Osteoblast (primary cell): Measurements from ENCODE around the gene USP34. TPM values are rescaled to one million over a fixed set of nuclear protein-coding genes. Genes with fewer than 3 reads are reported as not detected.

ENCODE experiments used
- DNase-seq: peaks from one replicate; pipeline ENCODE4 v3.0.0; 2011; ENCODE audit warnings: low spot score, mixed read lengths; ENCODE audit not compliant: insufficient read length; ENCODE audit errors: missing footprints
- H2AFZ ChIP-seq: 2 replicates; pipeline ENCODE4 v1.6.0; 2011; ENCODE audit warnings: mild to moderate bottlenecking, low read length
- H3K27ac ChIP-seq: 2 replicates; pipeline ENCODE4 v1.5.1; 2011; ENCODE audit warnings: mild to moderate bottlenecking, low read depth, low read length, moderate library complexity
- H3K27me3 ChIP-seq: 2 replicates; pipeline ENCODE4 v1.6.0; 2012; ENCODE audit warnings: mild to moderate bottlenecking, control low read depth, inconsistent platforms, low read length, moderate library complexity; ENCODE audit not compliant: insufficient read depth
- H3K36me3 ChIP-seq: 2 replicates; pipeline ENCODE4 v1.5.1; 2011; ENCODE audit warnings: mild to moderate bottlenecking, low read length, control low read depth, moderate library complexity; ENCODE audit not compliant: insufficient read depth
- H3K4me1 ChIP-seq: 2 replicates; pipeline ENCODE4 v1.5.1; 2011; ENCODE audit warnings: mild to moderate bottlenecking, low read length, control low read depth, moderate library complexity; ENCODE audit not compliant: insufficient read depth
- H3K4me2 ChIP-seq: 2 replicates; pipeline ENCODE4 v1.6.0; 2011; ENCODE audit warnings: mild to moderate bottlenecking, low read length; ENCODE audit not compliant: insufficient read depth
- H3K4me3 ChIP-seq: fragments of 200-600 bp; sonication (generic); 3 replicates; pipeline ENCODE4 v1.5.1; 2012; ENCODE audit warnings: mild to moderate bottlenecking, low read length, inconsistent platforms; ENCODE audit not compliant: insufficient read depth
- H3K79me2 ChIP-seq: 2 replicates; pipeline ENCODE4 v1.6.0; 2012; ENCODE audit warnings: mild to moderate bottlenecking, low read length, control low read depth, inconsistent platforms; ENCODE audit not compliant: insufficient read depth
- H3K9me3 ChIP-seq: 2 replicates; pipeline ENCODE4 v1.5.1; 2011; ENCODE audit warnings: low read depth, low read length, control low read depth
- H4K20me1 ChIP-seq: 2 replicates; pipeline ENCODE4 v1.6.0; 2012; ENCODE audit warnings: mild to moderate bottlenecking, low read length, control low read depth; ENCODE audit not compliant: insufficient read depth
- total RNA-seq: library from RNA; depleted of rRNA; stranded (reverse); fragments of >200 nt; gene quantifications from 2 replicates; pipeline ENCODE4 v1.2.3, GENCODE V29; 2012
- TF ChIP-seq, protein P1 (sequence below): IDR thresholded peaks from 2 replicates; pipeline ENCODE4 v1.5.1; 2011; ENCODE audit warnings: mild to moderate bottlenecking, low read depth, low read length, moderate library complexity; ENCODE audit errors: extremely low read depth

Gene USP34
- total RNA-seq, 1 donor = 152 TPM

DNA sequence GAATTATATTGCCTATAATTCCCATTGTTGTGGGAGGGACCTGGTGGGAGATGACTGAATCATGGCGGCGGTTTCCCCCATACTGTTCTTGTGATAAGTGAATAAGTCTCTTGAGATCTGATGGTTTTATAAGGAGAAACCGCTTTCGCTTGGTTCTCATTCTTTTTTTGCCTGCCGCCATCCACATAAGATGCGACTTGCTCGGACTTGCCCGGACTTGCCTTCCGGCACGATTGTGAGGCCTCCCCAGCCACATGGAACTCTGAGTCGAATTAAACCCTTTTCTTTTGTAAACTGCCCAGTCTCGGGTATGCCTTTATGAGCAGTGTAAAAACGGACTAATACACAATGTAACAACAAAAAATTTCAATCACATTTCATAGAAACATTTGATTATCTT lies 193.1 kb downstream of the USP34 start:
- Histone ChIP-seq H3K79me2 (no peaks in the 10 kb centered on the region), H3K4me1 (peaks cover 9% of the 10 kb centered on the region), H3K36me3 (peaks cover 36% of the 10 kb centered on the region), H3K27me3 (no peaks in the 10 kb centered on the region), H2AFZ (no peak overlapping the region), H3K4me3 (no peak overlapping the region), H3K9me3 (no peaks in the 10 kb centered on the region), H3K4me2 (no peak overlapping the region), H4K20me1 (no peaks in the 10 kb centered on the region), H3K27ac (no peak overlapping the region)
- DNase-seq = no peak
- TF ChIP-seq, protein P1, sequence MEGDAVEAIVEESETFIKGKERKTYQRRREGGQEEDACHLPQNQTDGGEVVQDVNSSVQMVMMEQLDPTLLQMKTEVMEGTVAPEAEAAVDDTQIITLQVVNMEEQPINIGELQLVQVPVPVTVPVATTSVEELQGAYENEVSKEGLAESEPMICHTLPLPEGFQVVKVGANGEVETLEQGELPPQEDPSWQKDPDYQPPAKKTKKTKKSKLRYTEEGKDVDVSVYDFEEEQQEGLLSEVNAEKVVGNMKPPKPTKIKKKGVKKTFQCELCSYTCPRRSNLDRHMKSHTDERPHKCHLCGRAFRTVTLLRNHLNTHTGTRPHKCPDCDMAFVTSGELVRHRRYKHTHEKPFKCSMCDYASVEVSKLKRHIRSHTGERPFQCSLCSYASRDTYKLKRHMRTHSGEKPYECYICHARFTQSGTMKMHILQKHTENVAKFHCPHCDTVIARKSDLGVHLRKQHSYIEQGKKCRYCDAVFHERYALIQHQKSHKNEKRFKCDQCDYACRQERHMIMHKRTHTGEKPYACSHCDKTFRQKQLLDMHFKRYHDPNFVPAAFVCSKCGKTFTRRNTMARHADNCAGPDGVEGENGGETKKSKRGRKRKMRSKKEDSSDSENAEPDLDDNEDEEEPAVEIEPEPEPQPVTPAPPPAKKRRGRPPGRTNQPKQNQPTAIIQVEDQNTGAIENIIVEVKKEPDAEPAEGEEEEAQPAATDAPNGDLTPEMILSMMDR = no peak

DNA sequence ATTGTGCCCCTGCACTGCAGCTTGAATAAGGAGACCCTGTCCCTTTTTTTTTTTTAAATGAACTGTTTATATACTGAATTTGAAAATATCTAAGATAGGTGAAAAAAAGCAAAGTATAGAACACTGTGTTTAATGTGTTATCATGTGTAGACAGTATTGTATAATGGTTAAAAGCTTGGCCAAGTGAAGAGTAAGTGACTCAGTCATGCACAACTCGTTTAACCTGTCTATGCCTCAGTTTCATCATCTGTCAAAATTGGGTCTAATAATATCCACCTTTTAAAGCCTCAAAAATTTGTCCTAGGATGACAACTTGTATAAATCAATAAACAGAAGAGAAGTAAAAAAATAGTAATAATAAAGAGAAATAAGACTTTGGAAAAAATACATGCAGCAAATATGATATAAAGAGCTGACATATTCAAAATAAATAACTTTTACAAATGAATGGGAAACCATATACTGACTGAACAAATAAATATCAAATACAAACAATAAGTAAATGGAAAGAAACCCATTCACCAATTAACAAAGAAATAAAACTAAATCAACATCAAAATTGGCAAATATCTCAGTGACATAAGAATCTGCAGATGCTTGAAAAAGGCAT lies 195.2 kb downstream of the USP34 start:
- no peaks in the 10 kb centered on the region for H4K20me1 ChIP-seq
- H3K4me1 ChIP-seq = peaks cover 12% of the 10 kb centered on the region
- no peak overlapping the region for H2AFZ ChIP-seq
- TF ChIP-seq, protein P1 = no peak
- no peak overlapping the region for H3K4me3 ChIP-seq
- H3K4me2 ChIP-seq = no peak overlapping the region
- peaks cover 22% of the 10 kb centered on the region for H3K36me3 ChIP-seq
- H3K9me3 ChIP-seq = no peaks in the 10 kb centered on the region
- no peaks in the 10 kb centered on the region for H3K27me3 ChIP-seq
- no peak for DNase-seq
- no peaks in the 10 kb centered on the region for H3K79me2 ChIP-seq
- H3K27ac ChIP-seq = no peak overlapping the region

DNA sequence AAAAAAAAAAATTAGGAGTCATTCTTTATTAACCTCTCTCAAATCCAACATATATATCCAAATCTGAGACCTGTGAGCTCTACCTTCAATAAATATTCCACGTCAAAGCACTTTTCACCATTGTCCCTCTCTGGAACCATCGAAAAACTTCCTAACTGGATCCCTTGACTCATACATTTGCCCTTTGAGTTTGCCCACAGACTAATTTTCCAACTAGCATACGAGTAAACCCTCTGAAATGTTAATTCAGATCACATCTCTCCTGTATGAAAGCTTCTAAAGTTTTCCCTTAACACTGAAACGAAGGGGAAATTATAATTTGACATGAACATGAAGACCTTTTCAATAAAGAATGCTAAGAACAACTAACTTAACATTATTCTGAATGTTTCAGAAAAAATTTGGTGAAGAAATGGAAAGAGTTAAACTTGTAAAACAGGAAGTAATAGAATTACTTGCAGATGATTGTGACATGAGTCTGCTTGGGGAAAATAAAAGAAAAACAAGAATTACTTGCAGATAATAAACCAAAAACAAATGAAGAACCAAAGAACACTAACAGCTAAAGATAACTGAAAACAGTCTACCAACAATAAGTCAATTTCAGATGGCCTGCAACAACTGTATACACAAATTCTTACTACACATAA lies 198.3 kb downstream of the USP34 start:
- Histone ChIP-seq H3K9me3 (no peaks in the 10 kb centered on the region), H3K4me1 (peaks cover 12% of the 10 kb centered on the region), H4K20me1 (no peaks in the 10 kb centered on the region), H3K36me3 (peaks cover 12% of the 10 kb centered on the region), H3K4me3 (peak overlapping the region; percentile 3), H3K4me2 (peak overlapping the region; percentile 45), H3K27me3 (no peaks in the 10 kb centered on the region), H3K27ac (peak overlapping the region; percentile 15), H2AFZ (no peak overlapping the region), H3K79me2 (no peaks in the 10 kb centered on the region)
- peak; percentile 22 for DNase-seq
- TF ChIP-seq, protein P1 = no peak

DNA sequence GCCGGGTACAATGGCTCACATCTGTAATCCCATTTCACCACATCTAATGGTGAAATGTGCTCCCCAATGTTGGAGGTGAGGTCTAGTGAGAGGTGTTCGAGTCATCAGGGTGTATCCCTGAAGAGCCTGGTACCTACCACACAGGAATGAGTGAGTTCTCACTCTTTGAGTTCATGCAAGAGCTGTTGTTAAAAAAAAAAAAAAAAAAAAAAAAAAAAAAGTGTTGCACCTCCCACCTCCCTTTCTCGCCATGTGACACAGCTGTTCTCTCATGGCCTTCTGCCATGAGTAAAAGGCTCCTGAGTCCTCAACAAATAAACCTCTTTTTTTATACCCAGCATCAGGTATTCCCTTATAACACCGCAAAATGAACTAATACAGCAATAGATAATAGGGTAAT lies 202.6 kb downstream of the USP34 start:
- H3K4me3 ChIP-seq = no peak overlapping the region
- TF ChIP-seq, protein P1 = no peak
- no peaks in the 10 kb centered on the region for H4K20me1 ChIP-seq
- no peak overlapping the region for H3K27ac ChIP-seq
- no peak overlapping the region for H2AFZ ChIP-seq
- peak; percentile 36 for DNase-seq
- H3K27me3 ChIP-seq = no peaks in the 10 kb centered on the region
- H3K79me2 ChIP-seq = no peaks in the 10 kb centered on the region
- H3K4me2 ChIP-seq = no peak overlapping the region
- peaks cover 10% of the 10 kb centered on the region for H3K4me1 ChIP-seq
- H3K9me3 ChIP-seq = no peaks in the 10 kb centered on the region
- peaks cover 19% of the 10 kb centered on the region for H3K36me3 ChIP-seq
